Mesothelial cell of epicardium (in vitro differentiated cells): ENCODE data around the gene RBM20. TPM values are rescaled to one million over a fixed set of nuclear protein-coding genes. Genes with fewer than 3 reads are reported as not detected.

Source experiments
- DNase-seq, 2 experiments: peaks; one replicate each; pipeline ENCODE4 v3.0.0; 2021; ENCODE audit warnings: low spot score in 2 of 2; ENCODE audit not compliant: unreplicated experiment in 2 of 2
- H3K27ac Mint-ChIP-seq: 2 replicates; pipeline ENCODE4 v1.8.0; 2021; ENCODE audit warnings: mixed read lengths
- H3K27me3 Mint-ChIP-seq: 2 replicates; pipeline ENCODE4 v1.8.0; 2021; ENCODE audit warnings: low read depth, mixed read lengths
- H3K36me3 Mint-ChIP-seq: 2 replicates; pipeline ENCODE4 v1.8.0; 2021; ENCODE audit warnings: mixed read lengths
- H3K4me1 Mint-ChIP-seq: 2 replicates; pipeline ENCODE4 v1.8.0; 2021; ENCODE audit warnings: mixed read lengths
- H3K4me3 Mint-ChIP-seq: 2 replicates; pipeline ENCODE4 v1.8.0; 2021; ENCODE audit warnings: mild to moderate bottlenecking, moderate library complexity, mixed read lengths
- H3K9me3 Mint-ChIP-seq: 2 replicates; pipeline ENCODE4 v1.8.0; 2021; ENCODE audit warnings: mixed read lengths
- total RNA-seq: library from RNA; stranded (reverse); gene quantifications from 3 replicates; pipeline ENCODE4 v1.2.1, GENCODE V29; 2021
- TF ChIP-seq, protein P1 (sequence below): fragments of 200-600 bp; sonication (generic); IDR thresholded peaks from one replicate; pipeline ENCODE4 v1.5.0; 2021; ENCODE audit warnings: antibody characterized with exemption; ENCODE audit not compliant: unreplicated experiment

RBM20 gene
- total RNA-seq, 1 donor from 2014 or later = 23.3 TPM

DNA sequence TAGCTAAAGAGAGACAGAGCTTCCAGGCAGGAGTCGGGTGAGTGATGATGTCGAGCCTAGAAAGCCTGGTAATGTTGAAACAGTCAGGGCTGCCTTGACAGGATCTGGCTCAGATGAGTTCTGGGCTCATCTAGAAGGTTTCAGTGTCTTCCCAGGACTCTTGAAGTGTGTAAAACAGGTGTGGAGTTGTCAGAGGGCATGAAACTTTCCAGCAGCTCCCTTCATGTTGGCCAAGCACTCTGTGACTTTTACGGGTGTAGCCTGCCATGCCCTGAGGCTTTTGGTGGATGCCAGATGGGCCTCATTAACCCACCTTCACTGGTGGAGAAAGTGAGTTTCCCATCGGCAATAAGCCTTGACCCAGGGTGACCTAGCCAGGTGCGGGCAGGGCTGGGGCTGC lies 161.2 kb downstream of the RBM20 start:
- H3K4me3 Mint-ChIP-seq = no peak overlapping the region

GRCh38 chr10:110806335-110806734 lies 162.2 kb downstream of the RBM20 start:
- Mint-ChIP-seq H3K36me3 (peaks cover 28% of the 10 kb centered on the region), H3K4me3 (no peak overlapping the region), H3K27ac (no peak overlapping the region), H3K9me3 (no peaks in the 10 kb centered on the region), H3K27me3 (no peaks in the 10 kb centered on the region), H3K4me1 (peaks cover 25% of the 10 kb centered on the region)
- no peak for DNase-seq
- TF ChIP-seq, protein P1, sequence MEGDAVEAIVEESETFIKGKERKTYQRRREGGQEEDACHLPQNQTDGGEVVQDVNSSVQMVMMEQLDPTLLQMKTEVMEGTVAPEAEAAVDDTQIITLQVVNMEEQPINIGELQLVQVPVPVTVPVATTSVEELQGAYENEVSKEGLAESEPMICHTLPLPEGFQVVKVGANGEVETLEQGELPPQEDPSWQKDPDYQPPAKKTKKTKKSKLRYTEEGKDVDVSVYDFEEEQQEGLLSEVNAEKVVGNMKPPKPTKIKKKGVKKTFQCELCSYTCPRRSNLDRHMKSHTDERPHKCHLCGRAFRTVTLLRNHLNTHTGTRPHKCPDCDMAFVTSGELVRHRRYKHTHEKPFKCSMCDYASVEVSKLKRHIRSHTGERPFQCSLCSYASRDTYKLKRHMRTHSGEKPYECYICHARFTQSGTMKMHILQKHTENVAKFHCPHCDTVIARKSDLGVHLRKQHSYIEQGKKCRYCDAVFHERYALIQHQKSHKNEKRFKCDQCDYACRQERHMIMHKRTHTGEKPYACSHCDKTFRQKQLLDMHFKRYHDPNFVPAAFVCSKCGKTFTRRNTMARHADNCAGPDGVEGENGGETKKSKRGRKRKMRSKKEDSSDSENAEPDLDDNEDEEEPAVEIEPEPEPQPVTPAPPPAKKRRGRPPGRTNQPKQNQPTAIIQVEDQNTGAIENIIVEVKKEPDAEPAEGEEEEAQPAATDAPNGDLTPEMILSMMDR = no peak

More for the DNA sequence above, 161.2 kb downstream of the RBM20 start:
- peaks cover 25% of the 10 kb centered on the region for H3K4me1 Mint-ChIP-seq
- DNase-seq = no peak
- no peaks in the 10 kb centered on the region for H3K27me3 Mint-ChIP-seq
- no peaks in the 10 kb centered on the region for H3K9me3 Mint-ChIP-seq
- H3K36me3 Mint-ChIP-seq = peaks cover 34% of the 10 kb centered on the region
- TF ChIP-seq, protein P1 = no peak
- no peak overlapping the region for H3K27ac Mint-ChIP-seq

GRCh38 chr10:110808123-110808522 lies 164.0 kb downstream of the RBM20 start:
- H3K27me3 Mint-ChIP-seq = no peaks in the 10 kb centered on the region
- no peak for DNase-seq
- no peaks in the 10 kb centered on the region for H3K9me3 Mint-ChIP-seq
- TF ChIP-seq, protein P1 = no peak
- no peak overlapping the region for H3K4me3 Mint-ChIP-seq
- no peak overlapping the region for H3K27ac Mint-ChIP-seq
- H3K36me3 Mint-ChIP-seq = peaks cover 31% of the 10 kb centered on the region
- H3K4me1 Mint-ChIP-seq = peaks cover 13% of the 10 kb centered on the region

- no peak overlapping the region for H3K4me3 Mint-ChIP-seq
- no peak for DNase-seq
- no peaks in the 10 kb centered on the region for H3K9me3 Mint-ChIP-seq
- H3K27me3 Mint-ChIP-seq = no peaks in the 10 kb centered on the region
- H3K4me1 Mint-ChIP-seq = peaks cover 10% of the 10 kb centered on the region
- no peak overlapping the region for H3K27ac Mint-ChIP-seq
- TF ChIP-seq, protein P1 = no peak
- peaks cover 32% of the 10 kb centered on the region for H3K36me3 Mint-ChIP-seq
These were observed 164.5 kb downstream of the RBM20 start for GRCh38 chr10:110808615-110809014.

- Mint-ChIP-seq H3K9me3 (no peaks in the 10 kb centered on the region), H3K4me3 (no peak overlapping the region), H3K27ac (no peak overlapping the region), H3K4me1 (no peaks in the 10 kb centered on the region), H3K27me3 (no peaks in the 10 kb centered on the region), H3K36me3 (peaks cover 17% of the 10 kb centered on the region)
- TF ChIP-seq, protein P1 = no peak
- no peak for DNase-seq
These were observed 166.5 kb downstream of the RBM20 start for GRCh38 chr10:110810625-110811024.
